DOHH2 (cell line): Measurements from ENCODE around the gene MPPED1.

Experiments
- EZH2phosphoT487 ChIP-seq: fragments of 200-600 bp; sonication (generic); IDR thresholded peaks from 2 replicates; pipeline ENCODE4 v1.6.1; 2017; ENCODE audit warnings: borderline replicate concordance, mild to moderate bottlenecking, antibody characterized with exemption, low read length, moderate library complexity, mixed read lengths
- TF ChIP-seq, protein P1 (sequence below): fragments of 200-600 bp; sonication (generic); IDR thresholded peaks from one replicate; pipeline ENCODE4 v1.5.1; 2014; ENCODE audit warnings: antibody characterized with exemption, mild to moderate bottlenecking, low read depth, low read length; ENCODE audit not compliant: poor library complexity, severe bottlenecking

DNA sequence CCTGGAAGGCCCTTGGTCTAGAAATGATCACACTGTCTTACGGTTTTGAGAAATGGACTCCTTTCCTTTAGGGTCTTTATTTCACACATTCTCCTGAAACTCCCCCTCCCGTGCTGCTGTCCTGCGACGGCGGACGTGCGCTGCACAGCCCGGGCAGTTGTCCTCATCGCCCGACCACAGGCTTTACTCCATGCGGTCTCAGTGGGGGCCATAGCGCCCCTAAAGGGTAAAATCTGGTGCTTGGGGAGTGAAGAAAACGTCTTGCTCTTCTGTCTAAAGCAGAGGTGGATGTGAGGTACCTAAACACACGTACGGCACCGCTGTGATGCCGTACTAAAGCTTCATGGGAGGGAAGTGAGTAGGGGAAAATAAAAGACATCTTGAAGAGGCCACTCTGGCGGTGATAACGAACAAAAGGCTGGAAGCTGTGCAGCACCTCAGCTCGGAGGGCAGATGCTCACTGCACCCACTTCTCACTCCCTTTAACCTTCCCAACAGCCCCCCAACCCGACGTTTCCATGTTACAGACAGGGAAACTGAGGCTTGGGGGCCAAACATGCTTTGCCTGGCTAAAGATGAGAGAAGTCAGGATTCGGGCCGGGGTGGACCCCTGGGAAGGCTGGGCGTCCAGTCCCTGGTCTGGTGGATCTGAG is 22.6 kb downstream of the MPPED1 start:
- TF ChIP-seq, protein P1, sequence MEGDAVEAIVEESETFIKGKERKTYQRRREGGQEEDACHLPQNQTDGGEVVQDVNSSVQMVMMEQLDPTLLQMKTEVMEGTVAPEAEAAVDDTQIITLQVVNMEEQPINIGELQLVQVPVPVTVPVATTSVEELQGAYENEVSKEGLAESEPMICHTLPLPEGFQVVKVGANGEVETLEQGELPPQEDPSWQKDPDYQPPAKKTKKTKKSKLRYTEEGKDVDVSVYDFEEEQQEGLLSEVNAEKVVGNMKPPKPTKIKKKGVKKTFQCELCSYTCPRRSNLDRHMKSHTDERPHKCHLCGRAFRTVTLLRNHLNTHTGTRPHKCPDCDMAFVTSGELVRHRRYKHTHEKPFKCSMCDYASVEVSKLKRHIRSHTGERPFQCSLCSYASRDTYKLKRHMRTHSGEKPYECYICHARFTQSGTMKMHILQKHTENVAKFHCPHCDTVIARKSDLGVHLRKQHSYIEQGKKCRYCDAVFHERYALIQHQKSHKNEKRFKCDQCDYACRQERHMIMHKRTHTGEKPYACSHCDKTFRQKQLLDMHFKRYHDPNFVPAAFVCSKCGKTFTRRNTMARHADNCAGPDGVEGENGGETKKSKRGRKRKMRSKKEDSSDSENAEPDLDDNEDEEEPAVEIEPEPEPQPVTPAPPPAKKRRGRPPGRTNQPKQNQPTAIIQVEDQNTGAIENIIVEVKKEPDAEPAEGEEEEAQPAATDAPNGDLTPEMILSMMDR = no peak
- TF ChIP-seq EZH2phosphoT487 = no peak
